Measurements from ENCODE around the gene PIP4P1. TPM values are rescaled to one million over a fixed set of nuclear protein-coding genes. Genes with fewer than 3 reads are reported as not detected.

Gene PIP4P1
- total RNA-seq, 1 experiment from 2014 or later, result 32.9 TPM

- Histone ChIP-seq H3K4me2 (ENCODE audit: low read length) (no peak overlapping the region), H2AFZ (ENCODE audit: low read length) (no peak overlapping the region), H3K4me1 (ENCODE audit: insufficient read depth, low read length) (peaks cover 5% of the 10 kb centered on the region; the same call in 1 of the 2 replicates), H3K27me3 (ENCODE audit: low read length) (no peaks in the 10 kb centered on the region), H3F3A (ENCODE audit: low read length, unreplicated experiment) (no peaks in the 10 kb centered on the region), H4K20me1 (ENCODE audit: low read length) (no peaks in the 10 kb centered on the region), H3K9me2 (replicated peaks; ENCODE audit: low read length) (no peaks in the 10 kb centered on the region), H3K4me3 (ENCODE audit: low read length) (no peak overlapping the region), H3K9ac (ENCODE audit: low read length) (no peak overlapping the region), H3K36me3 (ENCODE audit: low read depth, low read length) (no peaks in the 10 kb centered on the region), H3K9me3 (ENCODE audit: low read length) (no peaks in the 10 kb centered on the region), H3K79me2 (ENCODE audit: low read length) (no peaks in the 10 kb centered on the region), H3K27ac (ENCODE audit: low read length) (no peak overlapping the region)
- ATAC-seq, result no peak
- BruUV-seq (replicated peaks), result no TSS peak
- DNase-seq, result no peak
- no peak for TF ChIP-seq EZH2phosphoT487 (IDR thresholded peaks at IDR 0.05; ENCODE audit: borderline replicate concordance, low read length)
- TF ChIP-seq EZH2 (IDR thresholded peaks at IDR 0.05; ENCODE audit: low read length, unreplicated experiment), result no peak
- no peak for TF ChIP-seq CTCF (conservative IDR thresholded peaks at IDR 0.05; ENCODE audit: low read depth, low read length)
- intact Hi-C loops (cut with micrococcal nuclease), result no loop called here
- POLR2A ChIA-PET (ENCODE audit: unreplicated experiment), result no interaction called here
- CTCF ChIA-PET, result no interaction called here
Observed at GRCh38 chr14:20424851-20425250, 36.4 kb downstream of the PIP4P1 start.

GRCh38 chr14:20422886-20423285 lies 38.3 kb downstream of the PIP4P1 start:
- ATAC-seq (no peak), DNase-seq (no peak)
- Histone ChIP-seq H3K4me1 (ENCODE audit: insufficient read depth, low read length) (peaks cover 15% of the 10 kb centered on the region), H3K27me3 (ENCODE audit: low read length) (no peaks in the 10 kb centered on the region), H3K4me2 (ENCODE audit: low read length) (no peak overlapping the region), H3K27ac (ENCODE audit: low read length) (no peak overlapping the region), H3K9ac (ENCODE audit: low read length) (no peak overlapping the region), H3K79me2 (ENCODE audit: low read length) (no peaks in the 10 kb centered on the region), H3K36me3 (ENCODE audit: low read depth, low read length) (no peaks in the 10 kb centered on the region), H3F3A (ENCODE audit: low read length, unreplicated experiment) (peaks cover 3% of the 10 kb centered on the region), H4K20me1 (ENCODE audit: low read length) (no peaks in the 10 kb centered on the region), H2AFZ (ENCODE audit: low read length) (no peak overlapping the region), H3K9me3 (ENCODE audit: low read length) (no peaks in the 10 kb centered on the region), H3K9me2 (replicated peaks; ENCODE audit: low read length) (no peaks in the 10 kb centered on the region), H3K4me3 (ENCODE audit: low read length) (no peak overlapping the region)
- TF ChIP-seq CTCF (conservative IDR thresholded peaks at IDR 0.05; ENCODE audit: low read depth, low read length), result no peak
- TF ChIP-seq EZH2 (IDR thresholded peaks at IDR 0.05; ENCODE audit: low read length, unreplicated experiment), result no peak
- no peak for TF ChIP-seq EZH2phosphoT487 (IDR thresholded peaks at IDR 0.05; ENCODE audit: borderline replicate concordance, low read length)
- ChIA-PET CTCF (no interaction called here), POLR2A (ENCODE audit: unreplicated experiment) (interaction anchor here (0.6 kb wide), 1 partner anchor 40 kb away, joined by 6 read pairs; no protein-coding TSS in a partner anchor)
- intact Hi-C loops (cut with micrococcal nuclease), result no loop called here
- no TSS peak for BruUV-seq (replicated peaks)

- ATAC-seq, result no peak
- no TSS peak for BruUV-seq (replicated peaks)
- H3K27ac ChIP-seq (ENCODE audit: low read length), result no peak overlapping the region
- no peak overlapping the region for H2AFZ ChIP-seq (ENCODE audit: low read length)
- no peaks in the 10 kb centered on the region for H3K27me3 ChIP-seq (ENCODE audit: low read length)
- no peak overlapping the region for H3K4me3 ChIP-seq (ENCODE audit: low read length)
- no peaks in the 10 kb centered on the region for H3K9me2 ChIP-seq (replicated peaks; ENCODE audit: low read length)
- CTCF ChIA-PET, result no interaction called here
- intact Hi-C loops (cut with micrococcal nuclease), result no loop called here
- DNase-seq, result no peak
- H3F3A ChIP-seq (ENCODE audit: low read length, unreplicated experiment), result peaks cover 3% of the 10 kb centered on the region
- POLR2A ChIA-PET (ENCODE audit: unreplicated experiment), result no interaction called here
- H3K79me2 ChIP-seq (ENCODE audit: low read length), result no peaks in the 10 kb centered on the region
- H4K20me1 ChIP-seq (ENCODE audit: low read length), result no peaks in the 10 kb centered on the region
- H3K9me3 ChIP-seq (ENCODE audit: low read length), result no peaks in the 10 kb centered on the region
- no peak overlapping the region for H3K9ac ChIP-seq (ENCODE audit: low read length)
- H3K4me2 ChIP-seq (ENCODE audit: low read length), result no peak overlapping the region
- TF ChIP-seq CTCF (conservative IDR thresholded peaks at IDR 0.05; ENCODE audit: low read depth, low read length), result no peak
- TF ChIP-seq EZH2 (IDR thresholded peaks at IDR 0.05; ENCODE audit: low read length, unreplicated experiment), result no peak
- no peak for TF ChIP-seq EZH2phosphoT487 (IDR thresholded peaks at IDR 0.05; ENCODE audit: borderline replicate concordance, low read length)
- no peaks in the 10 kb centered on the region for H3K36me3 ChIP-seq (ENCODE audit: low read depth, low read length)
- H3K4me1 ChIP-seq (ENCODE audit: insufficient read depth, low read length), result peaks cover 23% of the 10 kb centered on the region
Observed at GRCh38 chr14:20421267-20421666, 40.0 kb downstream of the PIP4P1 start.
